NCI-H1092 treated with DMSO at 0.1 percent for 48 hours (cell line): ENCODE data around the gene MAP1B.
"Not testable (repeated sequence)": the region's sequence is repeated elsewhere in the genome, so short reads cannot be mapped to it uniquely, and the experiment has no call there.

Experiments
- DNase-seq: peaks from one replicate; lab custom pipeline; 2025; lab: John Stamatoyannopoulos, UW

MAP1B gene

GRCh38 chr5:72161951-72162350, 54.7 kb downstream of the MAP1B start:
- DNase-seq = no peak

GRCh38 chr5:72163349-72163983, 56.2 kb downstream of the MAP1B start:
- DNase-seq = no peak

- peak; percentile 37 for DNase-seq
These were observed 59.0 kb downstream of the MAP1B start for GRCh38 chr5:72166070-72166979.

- DNase-seq = no peak
These were observed 60.0 kb downstream of the MAP1B start for GRCh38 chr5:72167257-72167656.

GRCh38 chr5:72167804-72168203, 60.5 kb downstream of the MAP1B start:
- DNase-seq = no peak

- DNase-seq = no peak
These were observed 62.8 kb downstream of the MAP1B start for GRCh38 chr5:72170101-72170500.

GRCh38 chr5:72171181-72171580, 63.9 kb downstream of the MAP1B start:
- not testable (repeated sequence) for DNase-seq

GRCh38 chr5:72171667-72172066, 64.4 kb downstream of the MAP1B start:
- DNase-seq = no peak

- no peak for DNase-seq
These were observed 65.5 kb downstream of the MAP1B start for GRCh38 chr5:72172786-72173185.

GRCh38 chr5:72177538-72177937, 70.3 kb downstream of the MAP1B start:
- no peak for DNase-seq

GRCh38 chr5:72179028-72179815, 71.9 kb downstream of the MAP1B start:
- no peak for DNase-seq

- DNase-seq = no peak
These were observed 72.7 kb downstream of the MAP1B start for GRCh38 chr5:72179816-72180440.

GRCh38 chr5:72180925-72181324, 73.7 kb downstream of the MAP1B start:
- no peak for DNase-seq

- DNase-seq = no peak
These were observed 75.4 kb downstream of the MAP1B start for GRCh38 chr5:72182686-72183085.

- DNase-seq = no peak
These were observed 75.8 kb downstream of the MAP1B start for GRCh38 chr5:72183101-72183520.

GRCh38 chr5:72184408-72184807, 77.1 kb downstream of the MAP1B start:
- DNase-seq = no peak

- DNase-seq = no peak
These were observed 78.4 kb downstream of the MAP1B start for GRCh38 chr5:72185496-72186329.

- no peak for DNase-seq
These were observed 80.3 kb downstream of the MAP1B start for GRCh38 chr5:72187388-72188075.

- no peak for DNase-seq
These were observed 80.9 kb downstream of the MAP1B start for GRCh38 chr5:72188166-72188565.

GRCh38 chr5:72189146-72189545, 81.9 kb downstream of the MAP1B start:
- DNase-seq = no peak

- DNase-seq = no peak
These were observed 84.1 kb downstream of the MAP1B start for GRCh38 chr5:72191404-72191803.
